Effector memory CD4-positive, alpha-beta T cell (primary cell): Measurements from ENCODE around the gene PVR.
"Not testable (repeated sequence)": the region's sequence is repeated elsewhere in the genome, so short reads cannot be mapped to it uniquely, and the experiment has no call there.

Source experiments
- DNase-seq, 3 donors: peaks; one replicate each; pipeline ENCODE4 v3.0.0-alpha.2; 2020
- H3K27ac ChIP-seq: 2 replicates; pipeline ENCODE4 v1.7.0; 2013; ENCODE audit warnings: mild to moderate bottlenecking, low read length, moderate library complexity; ENCODE audit not compliant: insufficient read depth, poor library complexity, severe bottlenecking
- H3K27me3 ChIP-seq: replicated peaks from 2 replicates; pipeline ENCODE4 v1.7.0; 2013; ENCODE audit warnings: mild to moderate bottlenecking, low read length; ENCODE audit not compliant: insufficient read depth, control insufficient read depth, poor library complexity, severe bottlenecking
- H3K36me3 ChIP-seq: 2 replicates; pipeline ENCODE4 v1.7.0; 2013; ENCODE audit warnings: mild to moderate bottlenecking, low read length, moderate library complexity; ENCODE audit not compliant: control insufficient read depth, insufficient read depth
- H3K4me1 ChIP-seq: 2 replicates; pipeline ENCODE4 v1.7.0; 2013; ENCODE audit warnings: low read length, mild to moderate bottlenecking; ENCODE audit not compliant: control insufficient read depth, insufficient read depth, poor library complexity, severe bottlenecking
- H3K4me3 ChIP-seq: 2 replicates; pipeline ENCODE4 v1.7.0; 2013; ENCODE audit warnings: low read length, low read depth, mild to moderate bottlenecking; ENCODE audit not compliant: insufficient read depth, poor library complexity, severe bottlenecking
- H3K9me3 ChIP-seq: 2 replicates; pipeline ENCODE4 v1.7.0; 2013; ENCODE audit warnings: mild to moderate bottlenecking, low read length, moderate library complexity; ENCODE audit not compliant: control insufficient read depth

The PVR gene

DNA sequence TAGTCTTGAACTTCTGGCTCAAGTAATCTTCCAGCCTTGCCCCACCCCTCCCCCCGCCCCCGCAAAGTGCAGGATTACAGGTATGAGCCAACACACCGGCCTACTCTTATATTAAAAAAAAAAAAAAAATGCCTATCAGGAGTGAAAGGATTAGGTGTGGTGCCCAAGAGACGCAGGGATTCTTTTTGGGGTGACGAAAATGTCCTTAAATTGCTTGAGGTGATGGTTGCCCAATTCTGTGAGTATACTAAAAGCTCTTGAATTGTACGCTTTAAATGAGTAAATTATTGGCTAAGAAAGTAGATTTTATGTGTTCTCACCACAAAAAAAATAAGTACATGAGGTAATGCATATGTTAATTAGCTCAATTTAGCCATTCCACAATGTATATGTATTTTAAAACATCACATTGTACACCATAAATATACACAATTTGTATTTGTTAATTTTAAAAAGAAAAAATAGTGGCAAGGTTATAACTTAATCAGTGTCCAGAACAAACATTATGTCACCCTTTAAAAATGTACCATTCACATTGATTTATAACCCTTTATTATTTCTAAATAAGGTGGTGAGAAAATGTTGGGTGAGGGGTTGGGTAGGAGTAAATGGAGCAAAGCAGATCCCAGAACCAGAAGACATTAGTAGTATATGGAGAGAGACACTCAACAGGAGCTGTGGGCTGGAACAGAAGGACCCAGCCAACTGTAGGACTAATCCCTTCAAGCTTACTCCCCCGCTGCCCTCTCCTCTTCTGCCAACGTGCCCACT, 26.4 kb upstream of the PVR start:
- H3K36me3 ChIP-seq, result no peaks in the 10 kb centered on the region
- DNase-seq, result no peak
- H3K27ac ChIP-seq, result no peak overlapping the region
- no peak overlapping the region for H3K4me3 ChIP-seq
- H3K4me1 ChIP-seq, result no peaks in the 10 kb centered on the region
- H3K27me3 ChIP-seq, result no peaks in the 10 kb centered on the region
- no peaks in the 10 kb centered on the region for H3K9me3 ChIP-seq

DNA sequence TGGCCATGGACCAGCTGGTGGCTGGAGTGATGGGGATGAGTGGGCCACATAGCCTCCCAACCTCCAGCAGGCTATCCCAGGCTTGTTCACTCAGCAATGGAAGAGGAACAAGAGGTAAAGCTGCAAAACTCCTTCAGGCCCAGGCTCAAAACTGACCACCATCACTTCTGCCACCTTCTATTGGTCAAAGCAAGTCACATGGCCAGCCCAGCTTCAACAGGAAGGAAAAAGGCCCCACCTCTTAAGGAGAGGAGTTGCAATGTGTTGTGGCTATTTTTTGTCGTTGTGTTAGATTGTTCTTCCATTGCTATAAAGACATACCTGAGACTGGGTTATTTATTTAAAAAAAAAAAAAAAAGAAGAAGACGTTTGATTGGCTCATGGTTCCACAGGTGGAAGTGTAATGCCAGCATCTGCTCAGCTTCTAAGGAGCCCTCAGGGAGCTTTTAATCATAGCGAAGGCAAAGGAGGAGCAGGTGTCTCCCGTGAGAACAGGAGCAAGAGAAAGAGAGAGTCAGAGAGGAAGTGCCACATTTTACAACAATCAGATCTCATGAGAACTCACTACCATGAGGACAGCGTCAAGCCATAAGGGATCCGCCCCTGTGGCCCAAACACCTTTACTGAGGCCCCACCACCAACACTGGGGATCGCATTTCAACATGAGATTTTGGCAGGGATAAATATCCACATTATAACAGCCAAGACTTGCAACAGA, 24.9 kb upstream of the PVR start:
- no peaks in the 10 kb centered on the region for H3K36me3 ChIP-seq
- no peaks in the 10 kb centered on the region for H3K4me1 ChIP-seq
- no peaks in the 10 kb centered on the region for H3K9me3 ChIP-seq
- H3K27me3 ChIP-seq, result no peaks in the 10 kb centered on the region
- DNase-seq, result no peak
- no peak overlapping the region for H3K27ac ChIP-seq
- no peak overlapping the region for H3K4me3 ChIP-seq

DNA sequence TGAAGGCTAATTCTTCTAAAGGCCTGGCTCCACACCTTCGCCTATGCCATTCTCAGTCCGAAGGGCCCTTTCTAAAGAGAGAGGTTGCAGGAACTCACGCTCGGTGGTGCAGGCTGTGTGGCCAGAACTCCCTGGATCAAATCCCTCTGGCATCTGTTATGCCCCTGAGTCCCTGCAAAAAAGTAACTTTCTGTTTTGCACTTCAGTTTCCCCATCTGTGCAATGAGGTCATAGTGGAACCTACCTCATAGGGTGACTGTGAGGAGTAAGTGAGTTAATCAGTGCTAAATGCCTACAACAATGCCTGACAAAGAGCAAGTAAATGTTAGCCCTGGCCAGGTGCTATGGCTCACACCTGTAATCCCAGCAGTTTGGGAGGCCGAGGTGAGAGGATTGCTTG, 23.0 kb upstream of the PVR start:
- no peaks in the 10 kb centered on the region for H3K27me3 ChIP-seq
- no peaks in the 10 kb centered on the region for H3K9me3 ChIP-seq
- no peak overlapping the region for H3K27ac ChIP-seq
- no peak for DNase-seq
- no peaks in the 10 kb centered on the region for H3K36me3 ChIP-seq
- H3K4me1 ChIP-seq, result no peaks in the 10 kb centered on the region
- no peak overlapping the region for H3K4me3 ChIP-seq

DNA sequence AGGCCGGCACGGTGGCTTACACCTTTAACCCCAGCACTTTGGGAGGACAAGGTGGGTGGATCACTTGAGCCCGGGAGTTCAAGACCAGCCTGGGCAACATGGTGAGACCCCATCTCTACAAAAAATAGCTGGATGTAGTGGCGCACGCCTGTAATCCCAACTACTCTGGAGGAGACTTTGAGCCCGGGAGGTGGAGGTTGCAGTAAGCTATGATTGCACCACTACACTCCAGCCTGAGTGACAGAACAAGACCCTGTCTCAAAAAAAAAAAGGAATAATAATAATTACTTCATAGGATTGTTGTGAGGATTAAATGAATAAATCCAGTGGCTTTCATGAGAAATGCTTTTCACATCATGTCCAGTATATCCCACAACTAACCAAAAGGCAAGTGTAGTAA, 22.3 kb upstream of the PVR start:
- H3K27ac ChIP-seq, result no peak overlapping the region
- no peaks in the 10 kb centered on the region for H3K36me3 ChIP-seq
- H3K4me1 ChIP-seq, result no peaks in the 10 kb centered on the region
- DNase-seq, result no peak
- no peaks in the 10 kb centered on the region for H3K9me3 ChIP-seq
- H3K4me3 ChIP-seq, result no peak overlapping the region
- no peaks in the 10 kb centered on the region for H3K27me3 ChIP-seq

DNA sequence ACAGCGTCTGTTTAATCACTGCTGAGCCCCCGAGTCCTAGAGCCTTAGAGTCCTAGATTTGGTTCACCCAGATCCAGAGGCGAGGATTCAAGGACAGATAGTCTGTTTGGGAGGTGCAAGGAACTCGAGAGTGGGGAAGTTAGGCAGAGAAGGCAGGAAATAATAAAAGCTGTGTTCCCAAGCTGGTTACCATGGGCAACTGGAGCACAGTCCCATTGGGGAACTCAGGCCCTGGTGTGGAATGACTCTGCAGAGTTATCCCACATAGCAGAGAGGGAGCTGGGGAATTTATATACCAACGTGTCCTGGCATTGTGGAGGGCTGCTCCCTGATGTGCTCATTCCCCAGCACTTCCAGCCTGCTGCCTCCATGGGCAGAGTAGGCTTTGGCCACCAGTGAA, 20.6 kb upstream of the PVR start:
- Histone ChIP-seq H3K27ac (no peak overlapping the region), H3K36me3 (no peaks in the 10 kb centered on the region), H3K4me3 (no peak overlapping the region), H3K27me3 (no peaks in the 10 kb centered on the region), H3K4me1 (no peaks in the 10 kb centered on the region), H3K9me3 (no peaks in the 10 kb centered on the region)
- no peak for DNase-seq

DNA sequence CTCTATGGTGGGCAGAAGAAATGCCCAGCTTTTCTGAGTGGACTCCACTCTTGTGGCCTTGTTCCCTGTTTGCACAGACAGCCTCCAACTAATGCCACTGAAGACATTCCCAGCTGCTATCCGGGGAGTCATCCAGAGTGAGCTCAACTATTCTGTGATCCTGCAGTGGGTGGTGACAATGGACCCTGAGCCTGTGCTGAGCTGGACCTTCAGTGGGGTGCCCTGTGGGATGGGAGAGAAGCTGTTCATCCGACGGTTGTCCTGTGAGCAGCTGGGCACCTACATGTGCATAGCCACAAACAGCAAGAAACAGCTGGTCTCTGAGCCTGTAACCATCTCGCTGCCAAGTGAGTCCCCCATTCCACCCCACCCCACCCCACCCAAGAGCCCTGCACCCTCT, 20.1 kb upstream of the PVR start:
- no peaks in the 10 kb centered on the region for H3K36me3 ChIP-seq
- no peaks in the 10 kb centered on the region for H3K9me3 ChIP-seq
- H3K27me3 ChIP-seq, result no peaks in the 10 kb centered on the region
- H3K27ac ChIP-seq, result no peak overlapping the region
- DNase-seq, result no peak
- no peaks in the 10 kb centered on the region for H3K4me1 ChIP-seq
- no peak overlapping the region for H3K4me3 ChIP-seq

DNA sequence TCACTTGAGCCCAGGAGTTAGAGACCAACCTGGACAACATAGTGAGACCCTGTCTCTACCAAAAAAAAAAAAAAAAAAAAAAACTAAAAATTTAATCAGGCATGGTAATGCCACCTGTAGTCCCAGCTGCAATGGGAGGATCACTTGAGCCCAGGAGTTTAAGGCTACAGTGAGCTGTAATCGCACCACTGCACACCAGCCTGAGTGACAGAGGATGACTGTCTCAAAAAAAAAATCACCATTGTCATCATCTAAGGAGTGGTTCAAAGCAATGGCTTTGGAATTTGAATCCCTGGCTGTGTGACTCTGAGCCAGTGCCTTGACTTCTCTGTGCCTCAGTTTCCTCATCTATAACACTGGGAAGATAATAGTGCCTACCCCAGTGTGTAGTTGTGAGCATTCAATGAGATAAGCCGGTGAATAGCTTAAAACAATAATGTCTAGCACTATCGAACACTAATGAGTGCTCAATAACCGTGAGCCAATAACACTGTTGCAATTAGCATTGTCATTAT, 18.8 kb upstream of the PVR start:
- H3K9me3 ChIP-seq, result no peaks in the 10 kb centered on the region
- no peaks in the 10 kb centered on the region for H3K36me3 ChIP-seq
- no peak overlapping the region for H3K4me3 ChIP-seq
- no peak overlapping the region for H3K27ac ChIP-seq
- no peaks in the 10 kb centered on the region for H3K27me3 ChIP-seq
- no peaks in the 10 kb centered on the region for H3K4me1 ChIP-seq
- no peak for DNase-seq

DNA sequence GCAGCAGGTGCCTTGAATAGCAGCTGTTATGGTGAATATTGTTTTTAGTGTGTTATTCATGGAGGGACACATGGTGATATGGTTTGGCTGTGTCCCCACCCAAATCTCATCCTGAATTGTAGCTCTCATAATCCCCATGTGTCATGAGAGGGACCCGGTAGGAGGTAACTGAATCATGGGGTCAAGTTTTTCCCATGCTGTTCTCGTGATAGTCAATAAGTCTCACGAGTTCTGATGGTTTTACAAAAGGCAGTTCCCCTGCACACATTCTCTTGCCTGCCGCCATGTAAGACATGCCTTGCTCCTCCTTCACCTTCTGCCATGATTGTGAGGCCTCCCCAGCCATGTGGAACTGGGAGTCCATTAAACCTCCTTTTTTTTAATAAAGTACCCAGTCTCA, 18.1 kb upstream of the PVR start:
- not testable (repeated sequence) for H3K27ac ChIP-seq, H3K27me3 ChIP-seq, H3K9me3 ChIP-seq, H3K4me1 ChIP-seq, DNase-seq, H3K4me3 ChIP-seq, H3K36me3 ChIP-seq

DNA sequence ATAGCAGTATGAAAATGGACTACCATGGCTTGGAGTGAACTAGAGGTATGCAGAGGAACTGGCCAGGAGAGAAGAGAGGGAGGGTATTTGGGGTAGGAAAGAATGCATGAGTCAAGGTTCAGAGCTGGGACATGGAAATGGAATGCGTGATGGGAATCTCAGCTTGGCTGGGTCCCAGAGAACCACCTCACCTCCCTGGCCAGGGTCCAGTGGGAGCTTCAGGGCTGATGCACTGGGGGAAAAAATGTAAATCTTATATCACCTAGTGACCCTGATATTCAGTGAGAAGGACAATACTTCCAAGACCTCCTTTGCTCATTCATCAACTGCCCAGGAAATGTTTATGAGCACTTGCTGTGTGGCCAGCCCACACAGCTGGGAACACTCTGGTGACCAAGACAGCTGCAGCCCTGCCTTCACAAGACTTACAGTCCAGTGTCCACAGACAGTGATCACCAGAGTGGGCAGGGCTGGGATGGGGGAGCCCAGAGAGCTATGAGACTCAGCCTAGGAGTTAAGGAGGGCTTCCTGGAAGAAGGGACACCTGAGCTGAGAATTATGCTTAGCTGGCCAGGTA, 17.6 kb upstream of the PVR start:
- Histone ChIP-seq H3K27me3 (no peaks in the 10 kb centered on the region), H3K9me3 (no peaks in the 10 kb centered on the region), H3K36me3 (no peaks in the 10 kb centered on the region), H3K27ac (no peak overlapping the region), H3K4me3 (no peak overlapping the region), H3K4me1 (no peaks in the 10 kb centered on the region)
- no peak for DNase-seq

DNA sequence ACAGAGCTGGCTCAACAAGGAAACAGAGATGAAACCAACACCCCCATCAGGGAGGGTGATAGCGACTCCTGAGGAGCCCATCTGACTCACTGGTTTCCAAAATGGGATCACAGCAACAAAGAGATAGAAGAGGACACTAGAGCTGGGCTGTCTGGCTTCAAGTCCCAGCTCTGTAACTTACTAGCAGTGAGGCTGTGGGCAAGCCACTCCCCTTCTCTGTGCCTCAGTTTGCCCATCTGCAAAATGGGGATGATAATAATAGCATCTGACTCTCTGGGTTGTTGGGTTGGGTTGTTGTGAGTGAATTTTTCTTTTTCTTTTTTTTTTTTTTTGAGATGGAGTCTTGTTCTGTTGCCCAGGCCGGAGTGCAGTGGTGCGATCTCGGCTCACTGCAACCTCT, 16.1 kb upstream of the PVR start:
- no peaks in the 10 kb centered on the region for H3K9me3 ChIP-seq
- H3K27ac ChIP-seq, result no peak overlapping the region
- no peaks in the 10 kb centered on the region for H3K27me3 ChIP-seq
- H3K4me3 ChIP-seq, result no peak overlapping the region
- H3K36me3 ChIP-seq, result no peaks in the 10 kb centered on the region
- no peaks in the 10 kb centered on the region for H3K4me1 ChIP-seq
- no peak for DNase-seq
